Stimulated activated CD4-positive, alpha-beta T cell treated with anti-CD3 and anti-CD28 coated beads, Interleukin-2, amount 100 ng/mL, for 4 hours (primary cell): ENCODE results near the gene AUNIP.

Experiments
- DNase-seq: peaks from one replicate; pipeline ENCODE4 v3.0.0-alpha.2; 2020; ENCODE audit warnings: low read depth

Gene AUNIP

DNA sequence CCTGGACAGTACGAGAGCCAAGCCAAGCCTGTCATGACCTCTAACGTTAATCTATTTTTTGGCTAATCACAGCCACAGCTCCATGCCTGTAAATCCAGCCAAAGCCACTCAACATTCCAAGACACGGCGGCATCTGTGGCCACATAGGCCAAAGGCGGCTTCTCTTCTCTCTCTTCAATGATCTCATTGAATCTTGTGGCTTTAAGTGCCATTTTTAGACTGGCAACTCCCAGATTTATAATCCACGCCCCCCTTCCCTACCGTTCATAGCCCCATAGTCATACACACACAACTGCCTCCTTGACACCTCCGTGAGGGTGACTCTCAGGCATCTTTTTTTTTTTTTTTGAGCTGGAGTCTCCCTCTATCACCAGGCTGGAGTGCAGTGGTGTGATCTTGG is 64.9 kb downstream of the AUNIP start:
- no peak for DNase-seq

DNA sequence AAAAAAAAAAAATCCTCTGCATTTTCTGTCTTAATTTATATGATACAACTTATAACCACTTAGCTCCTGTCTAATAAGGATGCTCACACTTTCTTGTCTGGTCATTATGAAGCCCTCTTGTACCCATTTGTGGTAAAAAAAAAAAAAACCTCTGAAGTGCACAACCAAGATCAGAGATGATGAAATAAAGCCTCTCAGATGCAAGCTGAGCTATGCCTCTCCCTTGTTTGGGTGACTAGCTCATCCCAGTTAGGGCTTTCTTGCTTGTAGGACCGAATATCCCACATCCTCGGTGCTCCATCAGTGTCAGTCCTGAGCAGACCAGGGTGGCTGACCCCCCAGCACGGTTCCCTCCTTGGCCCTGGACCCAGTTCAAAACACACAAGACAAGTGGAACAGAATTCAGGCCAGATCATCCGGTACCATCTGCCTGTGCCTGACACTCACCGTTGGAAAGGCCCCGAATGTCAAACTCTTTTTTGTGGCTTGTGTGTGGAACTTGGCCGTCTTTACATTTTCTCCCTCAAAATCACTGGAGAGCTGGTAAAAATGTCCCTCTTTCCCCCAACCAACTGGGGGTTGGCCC is 65.6 kb downstream of the AUNIP start:
- no peak for DNase-seq

DNA sequence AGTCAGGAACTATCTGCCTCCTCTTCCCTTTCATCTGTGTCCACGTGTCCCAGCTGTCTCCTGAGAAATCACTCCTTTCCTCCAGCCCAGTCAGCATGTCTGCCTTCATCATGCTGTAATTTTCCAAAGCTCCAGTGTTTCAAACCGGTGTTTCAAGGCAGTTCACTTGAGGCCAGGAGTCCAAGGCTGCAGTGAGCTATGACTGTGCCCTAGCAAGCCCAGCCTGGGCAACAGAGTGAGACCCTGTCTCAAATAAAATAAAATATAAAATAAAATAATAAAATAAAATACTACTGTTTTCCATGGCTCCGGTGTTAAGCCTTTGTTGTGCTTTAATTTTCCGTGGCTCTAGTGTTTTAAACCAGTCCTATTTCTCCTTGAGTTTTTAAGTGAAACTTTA is 67.1 kb downstream of the AUNIP start:
- no peak for DNase-seq

DNA sequence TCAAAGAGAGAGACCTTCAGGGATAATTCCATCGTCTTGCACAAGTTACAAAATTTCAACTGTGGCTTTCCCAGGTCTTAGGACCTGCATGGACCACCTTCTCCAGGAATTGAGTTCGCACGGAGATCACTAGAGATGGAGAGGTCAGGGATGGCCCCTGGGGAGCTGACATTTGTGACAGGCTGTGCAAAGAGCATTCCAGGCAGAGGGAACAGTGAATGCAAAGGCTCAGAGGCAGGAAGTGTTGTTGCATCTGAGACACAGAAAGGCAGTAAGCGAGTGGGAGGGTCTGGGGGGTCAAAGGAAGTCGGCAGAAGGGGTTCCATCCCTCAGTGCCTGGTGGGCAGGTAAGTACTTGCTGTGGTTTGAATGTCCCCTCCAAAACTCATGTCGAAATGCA is 68.8 kb downstream of the AUNIP start:
- DNase-seq = no peak

DNA sequence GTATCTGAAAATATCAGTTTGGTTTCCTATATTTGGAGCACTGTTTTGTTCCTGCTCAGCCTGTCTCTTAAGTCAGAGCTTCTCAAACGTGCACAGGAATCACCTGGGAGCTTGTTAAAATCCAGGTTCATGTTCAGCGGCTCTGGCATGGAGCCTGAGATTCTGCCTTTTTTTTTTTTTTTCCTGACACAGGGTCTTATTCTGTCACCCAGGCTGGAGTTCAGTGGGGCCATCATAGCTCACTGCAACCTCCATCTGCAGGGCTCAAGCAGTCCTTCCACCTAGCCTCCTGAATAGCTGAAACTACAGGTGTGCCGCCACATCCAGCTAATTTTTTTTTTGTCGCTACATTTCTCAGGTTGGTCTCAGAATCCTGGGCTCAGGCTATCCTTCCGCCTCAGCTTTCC is 71.5 kb downstream of the AUNIP start:
- no peak for DNase-seq

DNA sequence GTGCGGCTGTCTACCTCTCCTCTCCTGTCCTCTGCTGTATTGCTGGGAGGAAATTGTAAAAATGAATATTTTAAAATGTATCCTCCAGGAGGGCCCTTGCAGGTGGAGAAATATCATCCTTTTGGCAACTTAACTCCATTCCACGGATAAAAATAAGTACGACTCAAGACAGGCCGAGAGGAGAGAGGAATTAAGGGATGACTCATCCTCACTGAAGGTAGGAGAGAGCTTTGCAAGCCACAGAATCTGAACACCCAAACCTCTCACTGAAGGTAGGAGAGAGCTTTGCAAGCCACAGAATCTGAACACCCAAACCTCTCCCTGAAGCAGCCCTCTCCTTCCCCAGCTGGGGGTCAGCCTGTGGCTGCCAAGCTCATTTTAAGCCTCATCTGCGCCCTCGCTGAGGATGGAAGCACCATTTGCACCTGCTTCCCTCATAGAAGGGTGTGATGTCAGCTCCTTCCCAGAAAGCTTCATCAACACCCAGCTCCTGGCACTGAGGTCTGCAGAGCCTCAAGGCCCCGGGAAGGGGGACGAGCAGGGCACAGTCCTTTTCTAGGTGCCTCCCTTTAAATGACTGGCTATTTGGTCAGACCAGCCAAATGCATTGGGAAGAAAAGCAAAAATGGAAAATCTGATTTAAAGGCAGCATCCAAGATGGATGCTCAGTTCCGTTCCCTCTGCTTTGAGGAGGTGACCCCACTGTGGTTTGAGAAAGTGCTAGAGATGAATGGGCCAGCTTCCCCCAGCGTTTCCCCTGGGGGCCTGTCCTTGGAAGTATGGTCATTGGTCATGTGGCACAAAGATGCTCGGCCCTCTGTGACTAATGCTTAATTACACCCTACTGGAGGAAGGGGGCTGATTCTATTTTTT is 72.1 kb downstream of the AUNIP start:
- DNase-seq = no peak

DNA sequence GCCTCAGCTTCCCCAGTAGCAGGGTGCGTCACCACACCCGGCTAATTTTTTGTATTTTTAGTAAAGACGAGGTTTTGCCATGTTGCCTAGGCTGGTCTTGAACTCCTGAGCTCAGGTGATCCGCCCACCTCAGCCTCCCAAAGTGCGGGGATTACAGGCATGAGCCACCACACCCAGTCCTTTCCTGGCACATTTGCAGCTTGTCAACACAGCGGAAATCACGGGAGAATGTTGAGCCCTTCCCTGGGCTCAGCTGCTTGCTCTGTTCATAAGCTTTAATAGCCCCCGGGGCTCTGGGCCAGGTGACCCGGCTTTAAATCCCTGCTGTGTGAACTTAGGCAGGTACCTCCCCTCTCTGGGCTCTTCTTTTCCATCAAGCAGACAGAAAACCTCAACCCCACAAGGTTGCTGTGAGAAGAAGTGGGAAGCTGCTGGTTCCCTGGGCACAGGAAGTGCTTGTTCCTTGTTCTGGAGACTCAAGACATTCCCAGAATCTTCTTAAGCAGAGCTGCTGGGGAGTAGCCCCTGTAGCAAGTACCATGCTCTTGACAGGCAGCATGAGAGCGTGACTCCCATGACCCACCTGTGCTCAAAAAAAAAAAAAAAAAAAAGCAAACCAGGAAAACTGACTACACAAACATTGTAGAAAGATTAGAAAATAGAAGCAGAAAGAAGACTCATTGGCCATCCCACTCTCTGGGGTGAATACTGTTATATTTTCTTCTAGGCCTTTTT is 73.8 kb downstream of the AUNIP start:
- no peak for DNase-seq

DNA sequence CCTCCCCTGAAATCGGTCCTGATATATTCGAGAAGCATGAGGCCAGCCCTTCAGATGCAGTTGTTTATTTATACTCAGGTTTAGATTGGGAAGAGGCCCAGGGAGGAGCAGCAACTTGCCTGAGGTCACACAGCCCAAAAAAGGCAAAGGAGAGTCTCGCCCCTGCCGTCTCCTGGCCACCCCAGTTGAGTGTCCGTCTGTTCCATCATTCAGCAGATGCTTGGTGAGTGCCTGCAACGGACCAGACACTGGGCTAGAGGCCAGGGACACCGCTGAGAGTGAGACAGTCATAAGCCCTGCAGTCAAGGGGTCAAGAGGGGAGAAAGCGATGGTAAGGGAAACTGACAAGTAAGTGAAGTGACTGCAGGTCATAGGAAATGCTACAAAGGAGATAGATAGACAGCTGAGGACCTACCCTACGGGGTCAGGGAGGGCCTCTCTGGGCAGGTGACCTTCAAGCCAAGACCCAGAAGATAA is 74.6 kb downstream of the AUNIP start:
- no peak for DNase-seq
